GM12872 (cell line): ENCODE results near the gene ZNF511.

Source experiments
- CTCF ChIP-seq: IDR thresholded peaks from 3 replicates; pipeline ENCODE4 v1.5.1; 2011; ENCODE audit warnings: low read depth, mild to moderate bottlenecking, low read length, moderate library complexity; ENCODE audit not compliant: insufficient read depth

ZNF511 gene

GRCh38 chr10:133351408-133352318, 42.9 kb downstream of the ZNF511 start:
- no peak for TF ChIP-seq CTCF

- TF ChIP-seq CTCF = no peak
Measured at GRCh38 chr10:133353202-133353959, 44.7 kb downstream of the ZNF511 start.

- no peak for TF ChIP-seq CTCF
Measured at GRCh38 chr10:133353988-133354605, 45.4 kb downstream of the ZNF511 start.

GRCh38 chr10:133354672-133355240, 46.0 kb downstream of the ZNF511 start:
- no peak for TF ChIP-seq CTCF

- no peak for TF ChIP-seq CTCF
Measured at GRCh38 chr10:133355266-133355665, 46.6 kb downstream of the ZNF511 start.

GRCh38 chr10:133355991-133356390, 47.3 kb downstream of the ZNF511 start:
- TF ChIP-seq CTCF = no peak

GRCh38 chr10:133356549-133357284, 48.0 kb downstream of the ZNF511 start:
- no peak for TF ChIP-seq CTCF
